Suprapubic skin (tissue), 3 donors: Measurements from ENCODE around the gene SEC22B.
"Not testable (repeated sequence)": the region's sequence is repeated elsewhere in the genome, so short reads cannot be mapped to it uniquely, and the experiment has no call there.

Experiments used
- CTCF ChIP-seq, 2 donors: fragments of 200-600 bp in 1 of 2; fragments of 450-650 bp in 1 of 2; sonication (generic) in 1 of 2; IDR thresholded peaks; one replicate each; pipeline ENCODE4 v1.5.1; 2016 to 2019; ENCODE audit warnings: antibody characterized with exemption in 2 of 2, mild to moderate bottlenecking in 1 of 2, moderate library complexity in 1 of 2
- EP300 ChIP-seq: sonication (generic); formaldehyde crosslinking; IDR thresholded peaks from one replicate; pipeline ENCODE4 v1.6.1; 2017; ENCODE audit warnings: antibody characterized with exemption
- POLR2A ChIP-seq, 2 donors: fragments of 450-650 bp; IDR thresholded peaks; one replicate each; pipeline ENCODE4 v1.6.1; 2017; ENCODE audit warnings: antibody characterized with exemption in 2 of 2, mild to moderate bottlenecking in 2 of 2, moderate library complexity in 2 of 2

GRCh38 chr1:120120525-120120924 is 55.8 kb downstream of the SEC22B start:
- TF ChIP-seq CTCF (IDR thresholded peaks at IDR 0.05); POLR2A (IDR thresholded peaks at IDR 0.05); EP300: not testable (repeated sequence)
